IPS-15b (cell line): ENCODE results near the gene PRR30.

Source experiments
- H3K27me3 ChIP-seq: one replicate; pipeline ENCODE4 v1.6.1; 2013; ENCODE audit warnings: low read length; ENCODE audit not compliant: control insufficient read depth, insufficient read depth
- H3K36me3 ChIP-seq: one replicate; pipeline ENCODE4 v1.6.1; 2013; ENCODE audit warnings: low read length; ENCODE audit not compliant: control insufficient read depth, insufficient read depth
- H3K4me1 ChIP-seq: one replicate; pipeline ENCODE4 v1.6.1; 2013; ENCODE audit warnings: mild to moderate bottlenecking, low read length; ENCODE audit not compliant: control insufficient read depth, insufficient read depth
- H3K4me3 ChIP-seq: one replicate; pipeline ENCODE4 v1.5.1; 2013; ENCODE audit warnings: low read depth, low read length
- H3K9ac ChIP-seq: one replicate; pipeline ENCODE4 v1.6.1; 2013; ENCODE audit warnings: low read depth, mild to moderate bottlenecking, low read length
- H3K9me3 ChIP-seq: one replicate; pipeline ENCODE4 v1.6.1; 2013; ENCODE audit warnings: mild to moderate bottlenecking, low read length; ENCODE audit not compliant: control insufficient read depth, insufficient read depth

Gene PRR30

GRCh38 chr2:27152102-27152795 is 13.0 kb upstream of the PRR30 start:
- H3K4me3 ChIP-seq = no peak overlapping the region
- H3K4me1 ChIP-seq = no peaks in the 10 kb centered on the region
- no peaks in the 10 kb centered on the region for H3K9me3 ChIP-seq
- H3K27me3 ChIP-seq = no peaks in the 10 kb centered on the region
- H3K9ac ChIP-seq = no peak overlapping the region
- H3K36me3 ChIP-seq = no peaks in the 10 kb centered on the region

DNA sequence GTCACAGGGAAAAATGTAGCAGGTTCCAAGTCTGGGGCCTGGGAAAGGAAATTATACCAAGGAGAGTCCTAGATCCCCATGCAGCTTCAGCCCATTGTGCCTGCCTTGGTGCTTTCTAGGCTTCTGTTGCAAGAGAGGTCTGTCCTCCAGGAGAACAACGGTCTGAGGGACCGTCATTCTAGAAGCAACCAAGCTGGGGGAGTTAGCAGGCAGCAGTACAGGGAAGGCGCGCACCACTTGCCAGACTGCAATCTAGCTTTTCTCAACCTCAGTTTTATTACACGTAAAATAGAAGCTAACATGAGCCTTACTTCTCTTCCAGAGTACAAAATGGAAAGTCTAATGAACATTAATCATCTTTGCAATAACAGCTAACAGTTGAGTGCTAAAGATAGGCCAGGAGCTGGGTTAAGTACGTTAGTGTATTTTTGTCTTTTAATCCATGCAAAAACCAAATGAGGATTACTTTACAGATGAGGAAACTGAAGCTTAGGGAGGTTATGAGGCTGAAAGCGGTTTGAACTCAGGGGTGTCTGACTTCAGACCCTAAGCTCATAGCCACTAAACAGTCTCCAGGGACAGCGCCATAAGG is 11.5 kb upstream of the PRR30 start:
- H3K4me1 ChIP-seq = no peaks in the 10 kb centered on the region
- H3K36me3 ChIP-seq = no peaks in the 10 kb centered on the region
- H3K9me3 ChIP-seq = no peaks in the 10 kb centered on the region
- H3K27me3 ChIP-seq = no peaks in the 10 kb centered on the region
- H3K4me3 ChIP-seq = no peak overlapping the region
- H3K9ac ChIP-seq = no peak overlapping the region

DNA sequence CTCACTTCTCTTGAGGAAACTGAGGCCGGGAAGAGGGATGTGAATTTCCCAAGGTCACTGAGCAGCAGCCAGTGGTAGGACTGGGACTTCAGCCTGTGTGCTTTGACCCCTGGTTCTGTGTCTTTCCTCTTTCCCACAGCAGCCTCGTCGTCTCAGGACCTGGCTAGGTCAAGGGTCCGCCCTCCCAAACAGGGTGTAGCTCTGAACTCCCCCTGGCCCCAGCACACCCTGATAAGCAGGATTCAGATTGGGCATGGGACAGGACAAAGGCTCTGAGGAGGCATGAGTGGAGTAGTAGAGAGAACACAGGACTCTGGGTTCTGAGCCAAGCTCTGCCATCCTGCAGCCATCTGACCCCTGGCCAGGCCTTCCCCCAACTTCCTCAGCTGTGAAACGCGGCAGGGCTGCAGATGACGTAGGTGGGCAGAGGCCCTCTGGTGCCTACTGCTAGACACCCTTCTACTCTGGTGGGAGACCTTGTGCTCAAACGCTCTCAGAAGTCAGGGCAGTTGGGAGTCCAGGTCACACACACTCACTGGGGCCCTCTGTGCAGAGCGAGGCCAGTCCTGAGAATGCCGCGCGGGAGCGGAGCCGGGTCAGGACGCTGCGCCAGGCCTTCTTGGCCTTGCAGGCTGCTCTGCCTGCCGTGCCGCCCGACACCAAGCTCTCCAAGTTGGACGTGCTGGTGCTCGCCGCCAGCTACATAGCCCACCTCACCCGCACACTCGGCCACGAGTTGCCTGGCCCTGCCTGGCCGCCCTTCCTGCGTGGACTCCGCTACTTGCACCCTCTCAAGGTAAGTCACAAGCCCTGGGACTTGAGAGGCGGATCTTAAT is 10.6 kb upstream of the PRR30 start:
- no peak overlapping the region for H3K9ac ChIP-seq
- H3K36me3 ChIP-seq = no peaks in the 10 kb centered on the region
- no peaks in the 10 kb centered on the region for H3K9me3 ChIP-seq
- H3K27me3 ChIP-seq = no peaks in the 10 kb centered on the region
- no peaks in the 10 kb centered on the region for H3K4me1 ChIP-seq
- no peak overlapping the region for H3K4me3 ChIP-seq

GRCh38 chr2:27148801-27149439 is 9.7 kb upstream of the PRR30 start, which contains the start of gene TCF23:
TSS of gene TCF23 (plus strand) at chr2:27149004. CDS start at chr2:27149134, 130 bp downstream.
- Histone ChIP-seq H3K4me3 (no peak within 1 kb of the TSS), H3K4me1 (no peaks in the 10 kb centered on the region), H3K9me3 (no peaks in the 10 kb centered on the region), H3K9ac (no peak within 1 kb of the TSS), H3K27me3 (no peaks in the 10 kb centered on the region), H3K36me3 (no peaks in the 10 kb centered on the region)

- no peak overlapping the region for H3K4me3 ChIP-seq
- no peaks in the 10 kb centered on the region for H3K27me3 ChIP-seq
- H3K4me1 ChIP-seq = no peaks in the 10 kb centered on the region
- no peak overlapping the region for H3K9ac ChIP-seq
- no peaks in the 10 kb centered on the region for H3K9me3 ChIP-seq
- no peaks in the 10 kb centered on the region for H3K36me3 ChIP-seq
These were observed 8.7 kb upstream of the PRR30 start for GRCh38 chr2:27147935-27148334.

DNA sequence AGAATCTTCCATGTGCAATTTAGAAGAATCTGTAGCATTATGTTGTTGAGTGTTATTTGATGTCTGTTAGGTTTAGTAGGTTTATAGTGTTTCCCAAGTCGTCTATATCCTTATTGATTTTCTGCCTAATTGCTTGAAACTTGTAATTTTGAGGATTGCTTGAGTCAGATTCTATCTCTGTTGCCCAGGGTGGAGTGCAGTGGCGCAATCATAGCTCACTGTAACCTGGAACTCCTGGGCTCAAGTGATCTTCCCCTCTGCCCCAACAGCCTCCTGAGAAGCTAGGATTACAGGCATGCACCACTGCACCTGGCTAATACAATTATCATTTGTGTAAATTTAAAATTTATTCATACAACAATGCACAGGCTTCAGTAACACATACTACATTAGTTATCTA is 6.5 kb upstream of the PRR30 start:
- Histone ChIP-seq H3K36me3 (no peaks in the 10 kb centered on the region), H3K4me1 (no peaks in the 10 kb centered on the region), H3K9me3 (no peaks in the 10 kb centered on the region), H3K9ac (no peak overlapping the region), H3K4me3 (no peak overlapping the region), H3K27me3 (no peaks in the 10 kb centered on the region)

GRCh38 chr2:27143285-27143684 is 4.1 kb upstream of the PRR30 start:
- Histone ChIP-seq H3K9me3 (no peaks in the 10 kb centered on the region), H3K27me3 (no peaks in the 10 kb centered on the region), H3K36me3 (no peaks in the 10 kb centered on the region), H3K4me1 (no peaks in the 10 kb centered on the region), H3K4me3 (no peak overlapping the region), H3K9ac (no peak overlapping the region)

- peaks cover 3% of the 10 kb centered on the region for H3K36me3 ChIP-seq
- H3K4me3 ChIP-seq = no peak overlapping the region
- H3K4me1 ChIP-seq = peaks cover 3% of the 10 kb centered on the region
- no peaks in the 10 kb centered on the region for H3K27me3 ChIP-seq
- H3K9me3 ChIP-seq = no peaks in the 10 kb centered on the region
- H3K9ac ChIP-seq = no peak overlapping the region
These were observed 1.1 kb downstream of the PRR30 start for GRCh38 chr2:27138111-27138510.

GRCh38 chr2:27137322-27137935 is 1.8 kb downstream of the PRR30 start:
- H3K4me1 ChIP-seq = peaks cover 3% of the 10 kb centered on the region
- H3K9ac ChIP-seq = no peak overlapping the region
- no peak overlapping the region for H3K4me3 ChIP-seq
- peaks cover 10% of the 10 kb centered on the region for H3K36me3 ChIP-seq
- no peaks in the 10 kb centered on the region for H3K27me3 ChIP-seq
- H3K9me3 ChIP-seq = no peaks in the 10 kb centered on the region

GRCh38 chr2:27136751-27137150 is 2.5 kb downstream of the PRR30 start:
- Histone ChIP-seq H3K9me3 (no peaks in the 10 kb centered on the region), H3K4me3 (no peak overlapping the region), H3K4me1 (peaks cover 3% of the 10 kb centered on the region), H3K9ac (no peak overlapping the region), H3K27me3 (no peaks in the 10 kb centered on the region), H3K36me3 (peaks cover 17% of the 10 kb centered on the region)

DNA sequence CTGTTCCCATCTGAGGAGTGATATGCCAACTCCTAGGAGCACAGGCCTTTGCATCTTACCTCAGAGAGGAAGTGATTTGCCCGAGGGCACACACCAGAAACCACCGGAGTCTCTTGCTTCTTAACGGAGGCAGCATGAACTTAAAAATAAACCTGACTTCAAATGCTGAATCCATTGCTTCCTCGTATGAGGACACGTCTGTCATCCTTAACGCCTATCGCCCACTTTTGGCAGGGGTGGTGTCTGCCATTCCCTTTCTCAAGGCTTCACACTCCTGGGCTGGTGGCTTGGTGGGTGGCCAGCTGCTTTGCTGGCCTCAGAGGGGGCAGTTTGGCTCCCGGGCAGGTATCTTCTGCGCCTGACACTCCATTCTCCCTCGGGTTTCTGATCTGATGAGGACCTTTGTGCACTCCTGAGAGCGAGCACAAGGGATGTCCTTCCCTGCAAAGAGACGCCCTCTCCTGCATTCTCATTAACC is 3.7 kb downstream of the PRR30 start:
- Histone ChIP-seq H3K36me3 (peaks cover 26% of the 10 kb centered on the region), H3K4me3 (no peak overlapping the region), H3K27me3 (no peaks in the 10 kb centered on the region), H3K9ac (no peak overlapping the region), H3K4me1 (peaks cover 3% of the 10 kb centered on the region), H3K9me3 (no peaks in the 10 kb centered on the region)
